Inferior parietal cortex (tissue), 1 donor: ENCODE measurements around the gene SLC2A9.

Experiments
- DNase-seq: peaks from one replicate; pipeline ENCODE4 v3.0.0-alpha.2; 2016; ENCODE audit errors: extremely low spot score

The SLC2A9 gene

GRCh38 chr4:10045481-10045880 lies 24.2 kb upstream of the SLC2A9 start:
- DNase-seq: no peak

GRCh38 chr4:10041036-10041435 lies 19.7 kb upstream of the SLC2A9 start:
- no peak for DNase-seq

GRCh38 chr4:10040049-10040892 lies 19.0 kb upstream of the SLC2A9 start:
- DNase-seq: no peak

- DNase-seq: no peak
These were observed 15.6 kb upstream of the SLC2A9 start for GRCh38 chr4:10036807-10037342.

- no peak for DNase-seq
These were observed 13.8 kb upstream of the SLC2A9 start for GRCh38 chr4:10035130-10035529.

GRCh38 chr4:10034612-10035104 lies 13.4 kb upstream of the SLC2A9 start:
- no peak for DNase-seq

- DNase-seq: no peak
These were observed 12.8 kb upstream of the SLC2A9 start for GRCh38 chr4:10034136-10034535.

- DNase-seq: no peak
These were observed 12.0 kb upstream of the SLC2A9 start for GRCh38 chr4:10033191-10033881.

GRCh38 chr4:10032625-10033024 lies 11.3 kb upstream of the SLC2A9 start:
- no peak for DNase-seq

- no peak for DNase-seq
These were observed 10.6 kb upstream of the SLC2A9 start for GRCh38 chr4:10031668-10032590.

- DNase-seq: no peak
These were observed 9.8 kb upstream of the SLC2A9 start for GRCh38 chr4:10030972-10031667.

- no peak for DNase-seq
These were observed 8.1 kb upstream of the SLC2A9 start for GRCh38 chr4:10029403-10029802.

GRCh38 chr4:10028910-10029309 lies 7.6 kb upstream of the SLC2A9 start:
- DNase-seq: no peak

GRCh38 chr4:10026485-10026884 lies 5.2 kb upstream of the SLC2A9 start:
- no peak for DNase-seq

GRCh38 chr4:10025230-10025806 lies 4.0 kb upstream of the SLC2A9 start:
- no peak for DNase-seq

GRCh38 chr4:10024303-10024702 lies 3.0 kb upstream of the SLC2A9 start:
- DNase-seq: no peak

- no peak for DNase-seq
These were observed 2.5 kb upstream of the SLC2A9 start for GRCh38 chr4:10023806-10024205.

GRCh38 chr4:10023050-10023419 lies 1.7 kb upstream of the SLC2A9 start:
- DNase-seq: no peak

GRCh38 chr4:10022346-10023049 lies 1.2 kb upstream of the SLC2A9 start:
- no peak for DNase-seq

GRCh38 chr4:10021653-10022023 lies 341 bp upstream of the SLC2A9 start:
- DNase-seq: no peak
